Adipose tissue (tissue), 3 donors: ENCODE results near the gene TMEM150C. TPM values are rescaled to one million over a fixed set of nuclear protein-coding genes. Genes with fewer than 3 reads are reported as not detected.

Experiments used
- H3K27ac ChIP-seq: one replicate; pipeline ENCODE4 v1.5.1; 2013; ENCODE audit warnings: low read depth, low read length
- WGBS, 3 donors: extraction: QIAGEN DNeasy Blood & Tissue Kit; methylation state at CpG; one replicate each; pipeline ENCODE4 v1.1.7; 2013; 5-methylcytosine and 5-hydroxymethylcytosine counted together
- polyA plus RNA-seq, 3 donors: library from polyadenylated mRNA; stranded (reverse); fragments of 200-250 nt; gene quantifications; one replicate each; pipeline ENCODE4 v1.2.3, GENCODE V29; 2013
- donor health status: healthy with polysubstance abuse.
- donor health status: Bipolar disorder and iron deficiency.
- donor health status: healthy.

The TMEM150C gene
- polyA plus RNA-seq, 3 donors = 2.7 to 39.0 (median 14.4) TPM

- 60 to 74% (median 67%) methylated on average over 4 of the region's 4 CpGs for WGBS, 3 donors
- H3K27ac ChIP-seq = no peak overlapping the region
Observed at GRCh38 chr4:82525307-82525911, 36.4 kb downstream of the TMEM150C start.

- no peak overlapping the region for H3K27ac ChIP-seq
- WGBS, 3 donors = 50 to 85% (median 78%) methylated on average over 6 of the region's 6 CpGs
Observed at GRCh38 chr4:82524570-82525152, 37.1 kb downstream of the TMEM150C start.

GRCh38 chr4:82523179-82523578 lies 38.6 kb downstream of the TMEM150C start:
- 86 to 92% (median 92%) methylated on average over 9 of the region's 9 CpGs for WGBS, 3 donors
- H3K27ac ChIP-seq = no peak overlapping the region

GRCh38 chr4:82522472-82522871 lies 39.3 kb downstream of the TMEM150C start:
- no peak overlapping the region for H3K27ac ChIP-seq
- WGBS, 3 donors = 91 to 93% (median 92%) methylated on average over 4 of the region's 4 CpGs

GRCh38 chr4:82521283-82521682 lies 40.5 kb downstream of the TMEM150C start:
- no peak overlapping the region for H3K27ac ChIP-seq
- 48 to 96% (median 69%) methylated on average over 2 of the region's 2 CpGs for WGBS, 3 donors

GRCh38 chr4:82519776-82520175 lies 42.0 kb downstream of the TMEM150C start:
- WGBS, 3 donors = 63 to 68% (median 64%) methylated on average over 2 of the region's 2 CpGs
- H3K27ac ChIP-seq = no peak overlapping the region

GRCh38 chr4:82519072-82519471 lies 42.7 kb downstream of the TMEM150C start:
- no peak overlapping the region for H3K27ac ChIP-seq
- 63 to 76% (median 64%) methylated on average over 3 of the region's 3 CpGs for WGBS, 3 donors

- 47 to 59% (median 54%) methylated on average over 2 of the region's 2 CpGs for WGBS, 3 donors
- H3K27ac ChIP-seq = no peak overlapping the region
Observed at GRCh38 chr4:82517043-82517442, 44.7 kb downstream of the TMEM150C start.

GRCh38 chr4:82515705-82516104 lies 46.1 kb downstream of the TMEM150C start:
- 33 to 66% (median 53%) methylated on average over 3 of the region's 3 CpGs for WGBS, 3 donors

GRCh38 chr4:82513382-82513781 lies 48.4 kb downstream of the TMEM150C start:
- WGBS, 3 donors = 65 to 77% (median 77%) methylated on average over 2 of the region's 2 CpGs
- H3K27ac ChIP-seq = no peak overlapping the region

More at GRCh38 chr4:82515705-82516104, 46.1 kb downstream of the TMEM150C start:
- H3K27ac ChIP-seq = no peak overlapping the region

GRCh38 chr4:82510216-82510615 lies 51.6 kb downstream of the TMEM150C start:
- no peak overlapping the region for H3K27ac ChIP-seq
- WGBS, 3 donors = 82 to 98% (median 88%) methylated on average over 3 of the region's 3 CpGs

- 62 to 69% (median 64%) methylated on average over 5 of the region's 5 CpGs for WGBS, 3 donors
- no peak overlapping the region for H3K27ac ChIP-seq
Observed at GRCh38 chr4:82508806-82509428, 52.9 kb downstream of the TMEM150C start.

GRCh38 chr4:82508011-82508410 lies 53.8 kb downstream of the TMEM150C start:
- H3K27ac ChIP-seq = no peak overlapping the region

GRCh38 chr4:82501154-82501442 lies 60.7 kb downstream of the TMEM150C start:
- WGBS, 3 donors = 89 to 93% (median 93%) methylated on average over 2 of the region's 2 CpGs

GRCh38 chr4:82500435-82501153 lies 61.2 kb downstream of the TMEM150C start:
- WGBS, 3 donors = 59 to 68% (median 64%) methylated on average over 5 of the region's 5 CpGs

More at GRCh38 chr4:82501154-82501442, 60.7 kb downstream of the TMEM150C start:
- no peak overlapping the region for H3K27ac ChIP-seq

GRCh38 chr4:82499738-82500434 lies 61.9 kb downstream of the TMEM150C start:
- 89 to 94% (median 90%) methylated on average over 6 of the region's 6 CpGs for WGBS, 3 donors

More at GRCh38 chr4:82500435-82501153, 61.2 kb downstream of the TMEM150C start:
- no peak overlapping the region for H3K27ac ChIP-seq

GRCh38 chr4:82496349-82496748 lies 65.4 kb downstream of the TMEM150C start:
- WGBS, 3 donors = 79 to 87% (median 87%) methylated on average over 2 of the region's 2 CpGs
- H3K27ac ChIP-seq = no peak overlapping the region

More at GRCh38 chr4:82499738-82500434, 61.9 kb downstream of the TMEM150C start:
- H3K27ac ChIP-seq = no peak overlapping the region

- WGBS, 3 donors = 88 to 92% (median 90%) methylated on average over 4 of the region's 4 CpGs
- no peak overlapping the region for H3K27ac ChIP-seq
Observed at GRCh38 chr4:82495666-82496065, 66.1 kb downstream of the TMEM150C start.
